AG09319 (cell line): ENCODE measurements around the gene MT3.

Experiments used
- DNase-seq: peaks from one replicate; pipeline ENCODE4 v3.0.0-alpha.2; 2010; ENCODE audit warnings: low read depth; ENCODE audit errors: extremely low read depth
- CTCF ChIP-seq: IDR thresholded peaks from 2 replicates; pipeline ENCODE4 v1.5.1; 2011; ENCODE audit warnings: low read depth, mild to moderate bottlenecking, inconsistent platforms, low read length, moderate library complexity

Gene MT3

GRCh38 chr16:56589141-56590039 lies at the start of gene MT3:
Gene MT3, plus strand, starts transcription at chr16:56589528. Its CDS starts 63 bp downstream, at chr16:56589591.
- TF ChIP-seq CTCF: no peak
- DNase-seq: no peak

- no peak for DNase-seq
- no peak for TF ChIP-seq CTCF
Measured at GRCh38 chr16:56539656-56540055, 49.7 kb upstream of the MT3 start.

- no peak for TF ChIP-seq CTCF
- DNase-seq: no peak
Measured at GRCh38 chr16:56542039-56542438, 47.3 kb upstream of the MT3 start.

- DNase-seq: no peak
- TF ChIP-seq CTCF: no peak
Measured at GRCh38 chr16:56547120-56547948, 42.0 kb upstream of the MT3 start.

GRCh38 chr16:56547949-56548567 lies 41.3 kb upstream of the MT3 start:
- DNase-seq: no peak
- TF ChIP-seq CTCF: no peak

- DNase-seq: no peak
- no peak for TF ChIP-seq CTCF
Measured at GRCh38 chr16:56549161-56549560, 40.2 kb upstream of the MT3 start.
